ENCODE measurements around the gene SLC6A11. TPM values are rescaled to one million over a fixed set of nuclear protein-coding genes. Genes with fewer than 3 reads are reported as not detected.

The SLC6A11 gene
- total and polyA plus RNA-seq, 4 donors: 0.02 to 0.09 TPM; not detected in 2

GRCh38 chr3:10783360-10784351 is 32.4 kb upstream of the SLC6A11 start:
- Histone ChIP-seq H3K27me3 (ENCODE audit: control insufficient read depth in 3 of 3, insufficient read depth in 3 of 3, low read length in 2 of 3) (peaks cover 0 to 2% (median 0%) of the 10 kb centered on the region in 3 donors), H3K4me3 (no peak overlapping the region), H3K9ac (ENCODE audit: insufficient read depth in 1 of 2, low read length in 2 of 2) (no peak overlapping the region), H3K4me1 (ENCODE audit: control insufficient read depth in 5 of 5, insufficient read depth in 5 of 5, low read length in 5 of 5) (peaks cover 0 to 1% (median 0%) of the 10 kb centered on the region in 5 donors), H3K9me3 (ENCODE audit: control insufficient read depth in 4 of 4, insufficient read depth in 3 of 4, low read length in 3 of 4) (no peaks in the 10 kb centered on the region), H3K36me3 (ENCODE audit: control insufficient read depth in 4 of 4, insufficient read depth in 4 of 4, low read length in 4 of 4) (no peaks in the 10 kb centered on the region), H3K27ac (ENCODE audit: low read depth in 1 of 2, low read length in 1 of 2) (no peak overlapping the region)
- WGBS, 2 donors: 12 to 14% methylated on average over 5 of the region's 5 CpGs
- no peak for ATAC-seq (ENCODE audit: insufficient read depth, low FRiP score)
- no peak for DNase-seq
- TF ChIP-seq, protein P1, sequence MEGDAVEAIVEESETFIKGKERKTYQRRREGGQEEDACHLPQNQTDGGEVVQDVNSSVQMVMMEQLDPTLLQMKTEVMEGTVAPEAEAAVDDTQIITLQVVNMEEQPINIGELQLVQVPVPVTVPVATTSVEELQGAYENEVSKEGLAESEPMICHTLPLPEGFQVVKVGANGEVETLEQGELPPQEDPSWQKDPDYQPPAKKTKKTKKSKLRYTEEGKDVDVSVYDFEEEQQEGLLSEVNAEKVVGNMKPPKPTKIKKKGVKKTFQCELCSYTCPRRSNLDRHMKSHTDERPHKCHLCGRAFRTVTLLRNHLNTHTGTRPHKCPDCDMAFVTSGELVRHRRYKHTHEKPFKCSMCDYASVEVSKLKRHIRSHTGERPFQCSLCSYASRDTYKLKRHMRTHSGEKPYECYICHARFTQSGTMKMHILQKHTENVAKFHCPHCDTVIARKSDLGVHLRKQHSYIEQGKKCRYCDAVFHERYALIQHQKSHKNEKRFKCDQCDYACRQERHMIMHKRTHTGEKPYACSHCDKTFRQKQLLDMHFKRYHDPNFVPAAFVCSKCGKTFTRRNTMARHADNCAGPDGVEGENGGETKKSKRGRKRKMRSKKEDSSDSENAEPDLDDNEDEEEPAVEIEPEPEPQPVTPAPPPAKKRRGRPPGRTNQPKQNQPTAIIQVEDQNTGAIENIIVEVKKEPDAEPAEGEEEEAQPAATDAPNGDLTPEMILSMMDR (IDR thresholded peaks at IDR 0.05; ENCODE audit: control extremely low read depth, extremely low read depth): peak; percentile 43

GRCh38 chr3:10786640-10787039 is 29.4 kb upstream of the SLC6A11 start:
- no peaks in the 10 kb centered on the region for H3K36me3 ChIP-seq (ENCODE audit: control insufficient read depth in 4 of 4, insufficient read depth in 4 of 4, low read length in 4 of 4)
- no peak overlapping the region for H3K4me3 ChIP-seq
- TF ChIP-seq, protein P1 (IDR thresholded peaks at IDR 0.05; ENCODE audit: control extremely low read depth, extremely low read depth): no peak

DNA sequence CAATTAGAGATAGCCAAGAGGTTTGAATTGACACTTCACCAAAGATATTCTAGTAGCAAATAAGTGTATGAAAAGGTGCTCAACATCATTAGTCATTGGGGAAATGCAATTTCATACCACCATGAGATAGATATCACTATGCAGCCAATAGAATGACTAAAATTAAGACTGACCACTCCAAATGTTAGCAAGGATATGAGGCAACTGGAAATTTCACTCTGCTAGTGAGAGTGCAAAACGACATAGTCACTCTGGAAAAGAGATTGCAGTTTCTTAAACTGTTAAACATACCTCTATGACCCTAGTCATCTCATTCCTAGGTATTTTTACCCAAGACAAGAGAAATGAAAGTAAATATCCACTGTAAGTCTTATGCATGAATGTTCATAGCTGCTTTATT is 27.6 kb upstream of the SLC6A11 start:
- DNase-seq: no peak
- no peak overlapping the region for H3K27ac ChIP-seq (ENCODE audit: low read depth in 1 of 2, low read length in 1 of 2)
- no peak overlapping the region for H3K9ac ChIP-seq (ENCODE audit: insufficient read depth in 1 of 2, low read length in 2 of 2)
- TF ChIP-seq, protein P1 (IDR thresholded peaks at IDR 0.05; ENCODE audit: control extremely low read depth, extremely low read depth): no peak
- H3K4me1 ChIP-seq (ENCODE audit: control insufficient read depth in 5 of 5, insufficient read depth in 5 of 5, low read length in 5 of 5): no peaks in the 10 kb centered on the region
- H3K9me3 ChIP-seq (ENCODE audit: control insufficient read depth in 4 of 4, insufficient read depth in 3 of 4, low read length in 3 of 4): peaks cover 0 to 3% (median 1%) of the 10 kb centered on the region in 4 donors
- no peak for ATAC-seq (ENCODE audit: insufficient read depth, low FRiP score)
- no peaks in the 10 kb centered on the region for H3K36me3 ChIP-seq (ENCODE audit: control insufficient read depth in 4 of 4, insufficient read depth in 4 of 4, low read length in 4 of 4)
- no peak overlapping the region for H3K4me3 ChIP-seq
- WGBS, 2 donors: 29 to 30% methylated on average over 1 of the region's 1 CpG
- H3K27me3 ChIP-seq (ENCODE audit: control insufficient read depth in 3 of 3, insufficient read depth in 3 of 3, low read length in 2 of 3): peaks cover 0 to 4% (median 2%) of the 10 kb centered on the region in 3 donors

More at GRCh38 chr3:10786640-10787039, 29.4 kb upstream of the SLC6A11 start:
- peaks cover 0 to 3% (median 2%) of the 10 kb centered on the region in 3 donors for H3K27me3 ChIP-seq (ENCODE audit: control insufficient read depth in 3 of 3, insufficient read depth in 3 of 3, low read length in 2 of 3)
- no peak for ATAC-seq (ENCODE audit: insufficient read depth, low FRiP score)
- no peak overlapping the region for H3K9ac ChIP-seq (ENCODE audit: insufficient read depth in 1 of 2, low read length in 2 of 2)
- no peak overlapping the region for H3K27ac ChIP-seq (ENCODE audit: low read depth in 1 of 2, low read length in 1 of 2)
- H3K9me3 ChIP-seq (ENCODE audit: control insufficient read depth in 4 of 4, insufficient read depth in 3 of 4, low read length in 3 of 4): peaks cover 0 to 3% (median 1%) of the 10 kb centered on the region in 4 donors
- DNase-seq: no peak
- H3K4me1 ChIP-seq (ENCODE audit: control insufficient read depth in 5 of 5, insufficient read depth in 5 of 5, low read length in 5 of 5): no peaks in the 10 kb centered on the region

Data from lung (tissue), 12 donors.